Neuron (in vitro differentiated cells): ENCODE data around the gene GRK2.

ENCODE experiments used
- H2AFZ ChIP-seq: one replicate; pipeline ENCODE4 v1.6.1; 2013; ENCODE audit warnings: low read depth, mild to moderate bottlenecking, inconsistent platforms, low read length, moderate library complexity
- H3K27me3 ChIP-seq: one replicate; pipeline ENCODE4 v1.6.1; 2013; ENCODE audit warnings: low read length; ENCODE audit not compliant: insufficient read depth
- H3K36me3 ChIP-seq: one replicate; pipeline ENCODE4 v1.6.1; 2013; ENCODE audit warnings: low read length; ENCODE audit not compliant: insufficient read depth
- H3K4me1 ChIP-seq: one replicate; pipeline ENCODE4 v1.6.1; 2013; ENCODE audit warnings: low read length; ENCODE audit not compliant: insufficient read depth
- H3K4me3 ChIP-seq: 2 replicates; pipeline ENCODE4 v1.5.1; 2013; ENCODE audit warnings: mild to moderate bottlenecking, low read length, moderate library complexity
- H3K9me3 ChIP-seq: one replicate; pipeline ENCODE4 v1.6.1; 2013; ENCODE audit warnings: low read length

The GRK2 gene

GRCh38 chr11:67306769-67307544 lies 40.7 kb downstream of the GRK2 start:
- H3K4me1 ChIP-seq: peaks cover 4% of the 10 kb centered on the region
- no peaks in the 10 kb centered on the region for H3K36me3 ChIP-seq
- no peaks in the 10 kb centered on the region for H3K9me3 ChIP-seq
- no peak overlapping the region for H2AFZ ChIP-seq
- no peaks in the 10 kb centered on the region for H3K27me3 ChIP-seq
- H3K4me3 ChIP-seq: no peak overlapping the region

DNA sequence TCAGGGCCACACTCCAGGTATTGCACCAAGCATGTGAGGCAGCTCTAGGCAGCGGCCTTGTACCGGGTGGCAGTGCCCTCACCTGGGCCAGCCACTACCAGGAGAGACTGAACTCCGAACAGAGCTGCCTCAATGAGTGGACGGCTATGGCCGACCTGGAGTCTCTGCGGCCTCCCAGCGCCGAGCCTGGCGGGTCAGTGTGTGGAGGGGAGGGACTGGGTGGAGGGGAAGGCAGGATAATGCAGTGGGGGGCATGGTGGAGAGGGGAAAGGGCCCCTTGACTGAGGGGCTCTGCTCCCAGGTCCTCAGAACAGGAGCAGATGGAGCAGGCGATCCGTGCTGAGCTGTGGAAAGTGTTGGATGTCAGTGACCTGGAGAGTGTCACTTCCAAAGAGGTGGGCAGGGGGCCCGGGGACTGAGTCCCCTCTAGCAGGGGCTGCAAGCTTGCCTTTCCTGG lies 41.3 kb downstream of the GRK2 start:
- Histone ChIP-seq H3K4me3 (no peak overlapping the region), H3K9me3 (no peaks in the 10 kb centered on the region), H2AFZ (no peak overlapping the region), H3K4me1 (peaks cover under 1% of the 10 kb centered on the region), H3K36me3 (no peaks in the 10 kb centered on the region), H3K27me3 (no peaks in the 10 kb centered on the region)

DNA sequence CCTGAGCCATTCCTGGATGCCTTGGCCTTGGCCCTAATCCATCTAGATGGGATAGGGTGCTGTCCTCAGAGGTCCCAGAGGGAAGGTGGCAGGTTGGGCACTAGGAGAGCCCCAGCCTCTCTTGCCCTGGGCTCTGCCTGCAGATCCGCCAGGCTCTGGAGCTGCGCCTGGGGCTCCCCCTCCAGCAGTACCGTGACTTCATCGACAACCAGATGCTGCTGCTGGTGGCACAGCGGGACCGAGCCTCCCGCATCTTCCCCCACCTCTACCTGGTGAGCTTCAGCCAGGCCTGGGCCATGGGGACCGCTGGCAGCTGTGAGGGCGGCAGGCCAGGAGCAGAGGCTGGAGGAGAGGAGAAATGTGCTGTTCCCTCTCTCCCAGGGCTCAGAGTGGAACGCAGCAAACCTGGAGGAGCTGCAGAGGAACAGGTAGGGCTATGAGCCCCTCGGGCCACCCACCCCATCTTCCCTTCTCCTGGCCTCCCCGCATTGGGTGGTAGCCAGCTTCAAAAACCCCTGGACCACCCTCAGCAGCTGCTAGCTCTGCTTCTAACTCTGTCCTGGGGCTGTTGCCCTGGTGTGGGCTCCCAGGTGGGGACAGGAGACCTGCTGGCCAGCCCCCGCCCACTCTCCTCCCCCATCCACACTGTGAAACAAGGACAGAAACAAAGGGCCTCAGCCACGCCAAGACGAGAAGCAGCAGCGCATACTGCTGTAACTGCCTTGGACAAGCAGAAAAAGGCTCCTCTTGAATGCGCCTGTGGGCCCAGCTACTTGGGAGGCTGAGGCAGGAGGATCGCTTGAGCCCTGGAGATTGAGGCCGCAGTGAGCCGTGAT lies 42.0 kb downstream of the GRK2 start:
- Histone ChIP-seq H2AFZ (no peak overlapping the region), H3K9me3 (no peaks in the 10 kb centered on the region), H3K4me1 (no peaks in the 10 kb centered on the region), H3K36me3 (no peaks in the 10 kb centered on the region), H3K4me3 (no peak overlapping the region), H3K27me3 (no peaks in the 10 kb centered on the region)

GRCh38 chr11:67309166-67309565 lies 42.9 kb downstream of the GRK2 start:
- no peaks in the 10 kb centered on the region for H3K36me3 ChIP-seq
- no peaks in the 10 kb centered on the region for H3K27me3 ChIP-seq
- H3K4me1 ChIP-seq: no peaks in the 10 kb centered on the region
- no peak overlapping the region for H3K4me3 ChIP-seq
- H2AFZ ChIP-seq: no peak overlapping the region
- H3K9me3 ChIP-seq: no peaks in the 10 kb centered on the region

DNA sequence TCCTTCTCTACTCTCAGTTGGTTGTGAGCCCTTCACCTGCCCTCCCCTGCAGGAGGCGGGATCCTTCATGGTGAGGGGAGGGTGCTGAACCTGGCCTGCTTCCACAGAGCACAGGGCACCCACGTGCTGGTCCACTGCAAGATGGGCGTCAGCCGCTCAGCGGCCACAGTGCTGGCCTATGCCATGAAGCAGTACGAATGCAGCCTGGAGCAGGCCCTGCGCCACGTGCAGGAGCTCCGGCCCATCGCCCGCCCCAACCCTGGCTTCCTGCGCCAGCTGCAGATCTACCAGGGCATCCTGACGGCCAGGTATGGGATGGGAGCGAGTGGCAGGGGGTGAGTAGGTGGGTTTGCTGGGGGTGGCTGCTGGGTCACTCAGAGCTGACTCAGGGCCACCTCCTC lies 43.4 kb downstream of the GRK2 start:
- H2AFZ ChIP-seq: no peak overlapping the region
- H3K27me3 ChIP-seq: no peaks in the 10 kb centered on the region
- no peaks in the 10 kb centered on the region for H3K9me3 ChIP-seq
- H3K4me1 ChIP-seq: no peaks in the 10 kb centered on the region
- H3K36me3 ChIP-seq: no peaks in the 10 kb centered on the region
- no peak overlapping the region for H3K4me3 ChIP-seq

GRCh38 chr11:67310246-67311050 lies 44.2 kb downstream of the GRK2 start:
- no peaks in the 10 kb centered on the region for H3K36me3 ChIP-seq
- no peak overlapping the region for H3K4me3 ChIP-seq
- no peaks in the 10 kb centered on the region for H3K9me3 ChIP-seq
- no peaks in the 10 kb centered on the region for H3K27me3 ChIP-seq
- H3K4me1 ChIP-seq: no peaks in the 10 kb centered on the region
- no peak overlapping the region for H2AFZ ChIP-seq

DNA sequence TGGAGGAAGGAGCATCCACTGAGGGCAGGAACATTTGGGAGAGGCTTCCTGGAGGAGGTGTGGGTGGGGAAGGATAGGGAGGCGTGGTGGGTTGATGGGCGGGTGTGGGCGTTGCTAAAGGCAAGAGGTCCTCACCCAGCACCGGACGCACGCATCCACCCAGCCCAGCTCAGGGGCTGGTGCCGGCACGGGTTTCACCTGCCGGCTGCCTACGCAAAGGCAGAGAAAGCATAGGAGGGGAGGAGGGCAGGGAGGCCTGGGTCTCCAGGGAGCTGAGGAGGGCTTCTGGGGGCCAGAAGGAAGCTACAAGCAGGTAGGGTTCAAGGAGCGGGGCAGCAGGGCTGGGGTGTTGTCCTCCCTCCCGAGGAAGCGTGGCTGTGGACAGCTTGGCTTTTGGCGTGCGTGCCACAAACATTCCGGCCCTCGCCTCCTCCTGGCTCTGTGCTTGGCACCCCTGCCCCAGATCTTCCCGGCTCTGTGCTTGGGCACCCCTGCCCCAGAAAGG lies 44.8 kb downstream of the GRK2 start:
- H3K9me3 ChIP-seq: no peaks in the 10 kb centered on the region
- H2AFZ ChIP-seq: no peak overlapping the region
- H3K27me3 ChIP-seq: no peaks in the 10 kb centered on the region
- no peaks in the 10 kb centered on the region for H3K4me1 ChIP-seq
- no peaks in the 10 kb centered on the region for H3K36me3 ChIP-seq
- H3K4me3 ChIP-seq: no peak overlapping the region

- no peak overlapping the region for H2AFZ ChIP-seq
- H3K27me3 ChIP-seq: no peaks in the 10 kb centered on the region
- no peak overlapping the region for H3K4me3 ChIP-seq
- H3K9me3 ChIP-seq: no peaks in the 10 kb centered on the region
- H3K36me3 ChIP-seq: no peaks in the 10 kb centered on the region
- H3K4me1 ChIP-seq: no peaks in the 10 kb centered on the region
These were observed 45.3 kb downstream of the GRK2 start for GRCh38 chr11:67311556-67312082.

GRCh38 chr11:67312187-67313021 lies 46.1 kb downstream of the GRK2 start:
- no peak overlapping the region for H3K4me3 ChIP-seq
- no peaks in the 10 kb centered on the region for H3K27me3 ChIP-seq
- H3K36me3 ChIP-seq: no peaks in the 10 kb centered on the region
- H3K4me1 ChIP-seq: no peaks in the 10 kb centered on the region
- H3K9me3 ChIP-seq: no peaks in the 10 kb centered on the region
- H2AFZ ChIP-seq: no peak overlapping the region

- no peaks in the 10 kb centered on the region for H3K9me3 ChIP-seq
- H3K4me1 ChIP-seq: peaks cover 3% of the 10 kb centered on the region
- H2AFZ ChIP-seq: no peak overlapping the region
- H3K27me3 ChIP-seq: no peaks in the 10 kb centered on the region
- no peaks in the 10 kb centered on the region for H3K36me3 ChIP-seq
- H3K4me3 ChIP-seq: no peak overlapping the region
These were observed 47.0 kb downstream of the GRK2 start for GRCh38 chr11:67313125-67313890.

GRCh38 chr11:67314218-67314617 lies 47.9 kb downstream of the GRK2 start:
- Histone ChIP-seq H3K4me1 (peaks cover 8% of the 10 kb centered on the region), H2AFZ (no peak overlapping the region), H3K27me3 (no peaks in the 10 kb centered on the region), H3K36me3 (no peaks in the 10 kb centered on the region), H3K9me3 (no peaks in the 10 kb centered on the region), H3K4me3 (no peak overlapping the region)
